ENCODE measurements around the gene SDCCAG8.

SDCCAG8 gene

DNA sequence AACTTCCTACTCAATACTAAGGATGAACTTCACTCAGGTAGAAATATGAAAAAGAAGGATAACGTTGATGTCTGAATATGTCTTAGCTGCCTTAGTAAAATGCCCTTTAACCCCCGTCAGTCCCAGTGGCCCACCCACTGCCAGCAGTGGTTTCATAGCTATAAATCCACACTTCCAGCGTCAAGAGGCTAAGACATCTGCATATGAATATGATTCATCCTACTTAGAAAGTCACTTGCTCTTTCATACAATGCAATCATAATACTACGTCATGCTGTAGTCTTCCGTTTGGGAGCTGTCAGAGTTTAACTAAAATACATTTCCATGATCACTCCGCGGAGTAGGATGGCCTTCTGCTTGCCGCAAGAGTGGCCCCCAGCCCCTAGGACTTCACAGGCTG, 247.3 kb downstream of the SDCCAG8 start:
- DNase-seq (ENCODE audit: low spot score): no peak

DNA sequence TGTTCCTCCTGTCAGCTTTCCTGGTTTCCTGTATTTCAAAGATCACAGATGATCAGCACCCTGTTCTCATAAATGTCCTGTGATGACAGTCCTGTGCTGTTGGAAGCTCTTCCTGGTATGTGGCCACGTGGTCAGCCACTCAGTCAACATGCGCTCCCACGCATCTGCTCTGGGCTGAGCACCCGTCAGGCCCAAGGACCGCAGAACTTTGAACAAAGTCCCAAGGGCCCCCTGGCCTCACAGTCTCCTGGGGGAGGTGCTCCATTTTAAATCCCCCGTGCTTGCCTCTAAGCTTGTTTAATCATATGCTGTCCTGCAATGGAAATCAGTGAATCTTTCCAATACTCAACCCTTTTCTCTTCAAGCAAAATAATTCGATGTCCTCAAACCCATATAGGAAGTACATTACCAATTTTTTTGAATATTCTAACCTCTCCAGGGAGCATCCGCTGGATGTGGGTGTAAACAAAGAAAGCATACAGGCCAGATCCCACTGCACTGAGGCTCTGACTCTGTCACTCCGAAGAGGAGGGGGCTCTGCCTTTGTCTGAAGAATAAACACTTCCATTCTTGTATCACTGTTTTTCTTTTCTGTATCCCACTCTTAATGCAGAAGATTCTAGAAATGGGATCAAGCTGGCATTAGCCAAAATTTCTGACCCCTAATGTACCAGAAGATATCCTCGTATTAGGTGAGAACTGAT, 250.3 kb downstream of the SDCCAG8 start:
- no peak for DNase-seq (ENCODE audit: low spot score)

DNA sequence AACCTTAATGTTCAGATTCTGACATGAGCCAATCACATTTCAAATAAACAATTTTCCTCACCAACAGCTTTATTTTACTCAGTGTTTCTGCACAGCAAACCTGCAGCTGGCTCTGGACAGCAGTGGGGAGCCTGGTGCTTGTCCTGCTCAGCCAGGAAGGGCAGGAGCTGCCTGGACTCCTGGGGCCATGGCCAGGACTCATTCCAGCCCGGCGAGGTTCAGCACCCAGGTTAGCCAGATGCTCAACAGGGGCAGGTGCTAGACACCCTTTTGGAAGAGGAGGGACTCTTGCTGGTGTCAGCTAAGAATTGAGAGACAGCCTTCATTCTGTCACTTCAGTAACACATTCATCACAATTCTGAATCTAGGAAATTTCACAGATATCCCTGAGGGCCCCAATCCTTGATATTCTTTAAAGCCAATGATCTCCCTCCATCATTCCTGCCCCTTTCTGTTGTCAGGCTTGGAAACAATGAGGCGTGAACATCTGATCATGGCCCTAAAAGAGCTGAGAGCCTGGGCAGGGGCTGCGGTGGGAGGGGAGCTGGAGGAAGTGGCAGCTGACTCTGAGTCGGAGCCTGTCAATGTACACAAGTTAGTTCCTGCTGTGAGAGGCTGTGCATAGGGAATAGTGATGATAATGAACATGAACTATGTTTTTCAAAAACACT, 251.3 kb downstream of the SDCCAG8 start:
- DNase-seq (ENCODE audit: low spot score): no peak

DNA sequence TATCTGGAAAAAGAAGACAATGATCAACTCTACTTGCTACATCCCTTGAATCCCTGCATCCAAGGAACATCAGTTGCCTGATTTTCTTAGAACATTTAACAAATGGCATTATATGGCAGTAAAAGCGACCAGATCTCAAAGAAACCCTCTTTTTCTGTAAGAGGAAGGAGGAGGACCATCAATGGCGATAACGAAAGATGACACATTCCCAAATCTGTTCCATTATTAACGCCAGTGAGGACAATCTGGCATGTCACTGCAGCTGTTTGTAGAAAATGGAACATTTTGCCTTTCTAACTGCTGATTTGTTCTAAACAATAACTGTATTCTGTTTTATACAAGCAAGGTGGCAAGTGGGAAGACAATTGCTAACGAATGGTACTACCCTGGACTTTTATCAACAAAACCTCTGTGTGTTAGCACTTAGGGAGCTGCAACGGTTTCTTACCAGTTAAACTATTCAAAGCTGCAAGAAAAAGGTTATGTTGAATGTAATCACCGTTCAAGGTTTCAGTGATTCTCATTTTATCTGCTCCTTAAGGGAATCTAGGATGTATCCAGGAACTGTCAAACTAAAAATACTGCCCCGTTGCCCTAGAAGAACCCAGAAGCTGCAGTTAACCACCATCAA, 251.9 kb downstream of the SDCCAG8 start:
- DNase-seq (ENCODE audit: low spot score): no peak

DNA sequence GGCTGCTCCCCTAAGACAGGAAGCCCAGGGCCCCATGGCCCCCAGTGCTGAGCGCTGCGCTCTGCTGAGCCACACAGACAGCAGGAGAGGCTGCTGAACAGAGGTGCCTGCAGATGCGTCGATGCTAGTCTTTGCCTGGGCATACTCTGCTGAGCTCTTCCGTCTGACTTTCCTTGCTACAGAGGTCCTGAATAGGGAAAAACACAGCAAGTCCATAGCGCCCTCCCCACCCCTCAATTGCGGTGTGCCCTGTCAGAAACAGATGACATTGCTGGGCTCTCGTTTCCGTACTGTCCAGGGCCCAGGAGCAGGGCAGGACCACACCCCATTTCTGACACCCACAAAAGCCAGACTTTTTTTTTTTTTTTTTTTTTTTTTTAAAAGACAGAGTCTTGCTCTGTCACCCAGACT, 252.5 kb downstream of the SDCCAG8 start:
- DNase-seq (ENCODE audit: low spot score): no peak

DNA sequence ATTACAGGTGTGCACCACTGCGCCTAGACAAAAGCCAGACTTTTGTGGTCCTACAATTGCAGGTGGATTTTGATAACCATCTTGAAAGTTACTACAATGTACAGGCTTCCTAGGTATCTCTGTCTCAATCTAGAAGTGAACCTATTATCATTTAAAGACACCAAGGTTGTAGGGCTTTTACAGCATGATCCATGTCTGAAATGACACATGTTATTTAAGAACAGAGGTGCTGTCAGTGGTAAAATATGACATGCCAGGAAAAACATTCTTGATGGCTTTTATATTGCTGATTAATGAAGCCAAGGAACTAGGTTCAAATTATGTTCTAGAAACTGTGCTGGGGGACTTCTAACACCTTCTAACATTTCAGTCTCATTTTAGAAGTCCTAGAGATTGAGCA, 253.1 kb downstream of the SDCCAG8 start:
- no peak for DNase-seq (ENCODE audit: low spot score)

DNA sequence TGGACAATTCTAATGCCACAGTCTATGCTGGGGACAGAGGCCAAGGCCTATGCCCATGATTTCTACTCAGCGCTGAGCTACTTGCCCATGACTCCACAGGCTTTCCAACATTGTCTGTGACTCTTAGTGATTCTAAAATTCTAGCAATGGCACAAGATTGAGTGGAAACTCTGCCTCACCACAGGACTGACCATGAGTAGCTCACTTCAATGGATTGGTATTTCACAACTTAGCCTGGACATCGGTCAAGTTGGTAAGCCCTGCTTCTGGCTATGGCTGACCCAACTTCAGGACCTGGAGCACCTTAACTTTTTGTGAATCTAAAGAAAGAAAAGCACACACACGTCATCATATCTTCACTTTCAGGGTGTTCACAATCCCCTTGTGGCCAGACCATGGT, 255.1 kb downstream of the SDCCAG8 start:
- DNase-seq (ENCODE audit: low spot score): no peak

- DNase-seq (ENCODE audit: low spot score): no peak
Observed at GRCh38 chr1:243513726-243514491, 258.1 kb downstream of the SDCCAG8 start.

DNA sequence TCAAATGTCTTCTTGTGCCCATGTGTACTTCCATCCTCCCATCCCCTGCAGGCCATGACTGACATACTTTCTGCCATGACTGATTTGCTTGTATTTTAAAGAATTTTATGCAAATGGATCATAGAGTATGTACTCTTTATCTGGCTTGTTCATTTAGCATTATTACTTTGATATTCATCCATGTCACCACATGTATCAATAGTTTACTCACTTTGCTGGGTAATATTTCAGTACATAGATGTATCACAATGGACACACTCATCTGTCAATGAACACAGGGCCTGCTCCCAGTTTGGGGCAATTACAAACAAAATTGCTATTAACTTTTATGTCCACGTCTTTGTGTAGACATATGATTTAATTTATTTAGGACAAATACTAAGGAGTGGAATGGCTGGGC, 259.1 kb downstream of the SDCCAG8 start:
- no peak for DNase-seq (ENCODE audit: low spot score)

DNA sequence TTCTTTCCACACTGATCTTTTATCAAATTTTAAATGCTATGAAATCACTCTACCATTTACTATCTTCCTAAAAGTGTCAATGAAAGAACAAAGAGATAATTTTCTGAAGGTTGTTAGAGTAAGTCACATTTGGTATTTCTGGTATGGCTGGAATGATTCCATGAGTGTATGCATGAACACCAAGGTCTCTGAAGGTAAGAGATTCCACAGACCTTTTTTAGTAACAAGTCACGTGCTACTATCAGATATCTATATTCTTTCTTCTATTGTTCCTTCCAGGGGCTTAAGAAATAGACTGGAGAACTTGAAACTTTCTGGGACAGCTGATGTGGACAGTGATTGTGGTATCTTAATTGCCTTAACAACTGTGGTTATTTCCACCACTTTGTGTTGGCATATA, 265.0 kb downstream of the SDCCAG8 start:
- DNase-seq (ENCODE audit: low spot score): no peak

GRCh38 chr1:243523766-243524165, 267.9 kb downstream of the SDCCAG8 start:
- no peak for DNase-seq (ENCODE audit: low spot score)

DNA sequence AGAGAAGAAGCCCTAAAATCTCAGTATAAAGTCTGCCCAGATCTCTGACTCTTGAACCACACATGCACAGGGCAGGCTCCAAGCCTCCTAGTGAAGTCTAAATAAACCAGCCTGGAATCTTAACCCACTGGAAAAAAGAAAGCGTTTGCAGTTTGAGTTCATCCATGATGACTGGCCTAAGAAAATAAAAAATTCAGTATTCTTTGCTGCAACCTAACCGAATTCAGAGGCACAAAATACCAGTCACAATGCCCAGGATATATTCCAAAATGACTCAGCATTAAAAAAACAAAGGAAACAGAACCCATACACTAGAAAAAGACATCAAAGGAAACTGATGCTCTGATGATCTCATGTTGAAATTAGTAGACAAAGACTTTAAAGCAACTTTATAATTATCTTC, 269.2 kb downstream of the SDCCAG8 start:
- DNase-seq (ENCODE audit: low spot score): no peak

DNA sequence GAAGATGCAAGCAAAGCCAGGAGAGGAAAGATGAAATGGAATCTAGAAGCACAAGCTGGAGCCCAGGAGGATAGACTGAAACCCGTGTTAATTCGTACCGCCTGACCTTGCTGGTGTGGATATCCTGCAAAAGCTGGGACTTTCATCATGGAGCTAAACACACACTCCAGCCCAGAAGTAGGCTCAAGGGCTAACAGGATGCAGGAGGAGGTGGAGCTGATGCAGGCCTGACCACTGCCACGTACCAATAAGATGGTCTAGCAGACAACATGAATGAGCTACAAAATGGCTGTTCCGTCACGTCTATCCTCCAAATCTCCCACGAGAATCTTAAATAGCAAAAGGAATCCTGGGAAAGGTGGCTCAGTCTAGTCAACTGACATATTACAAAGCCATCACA, 270.3 kb downstream of the SDCCAG8 start:
- DNase-seq (ENCODE audit: low spot score): no peak

GRCh38 chr1:243528459-243529121, 272.7 kb downstream of the SDCCAG8 start:
- DNase-seq (ENCODE audit: low spot score): no peak

- DNase-seq (ENCODE audit: low spot score): no peak
Observed at GRCh38 chr1:243529512-243529911, 273.7 kb downstream of the SDCCAG8 start.

GRCh38 chr1:243535014-243535413, 279.2 kb downstream of the SDCCAG8 start:
- no peak for DNase-seq (ENCODE audit: low spot score)

- DNase-seq (ENCODE audit: low spot score): no peak
Observed at GRCh38 chr1:243539636-243540035, 283.8 kb downstream of the SDCCAG8 start.

DNA sequence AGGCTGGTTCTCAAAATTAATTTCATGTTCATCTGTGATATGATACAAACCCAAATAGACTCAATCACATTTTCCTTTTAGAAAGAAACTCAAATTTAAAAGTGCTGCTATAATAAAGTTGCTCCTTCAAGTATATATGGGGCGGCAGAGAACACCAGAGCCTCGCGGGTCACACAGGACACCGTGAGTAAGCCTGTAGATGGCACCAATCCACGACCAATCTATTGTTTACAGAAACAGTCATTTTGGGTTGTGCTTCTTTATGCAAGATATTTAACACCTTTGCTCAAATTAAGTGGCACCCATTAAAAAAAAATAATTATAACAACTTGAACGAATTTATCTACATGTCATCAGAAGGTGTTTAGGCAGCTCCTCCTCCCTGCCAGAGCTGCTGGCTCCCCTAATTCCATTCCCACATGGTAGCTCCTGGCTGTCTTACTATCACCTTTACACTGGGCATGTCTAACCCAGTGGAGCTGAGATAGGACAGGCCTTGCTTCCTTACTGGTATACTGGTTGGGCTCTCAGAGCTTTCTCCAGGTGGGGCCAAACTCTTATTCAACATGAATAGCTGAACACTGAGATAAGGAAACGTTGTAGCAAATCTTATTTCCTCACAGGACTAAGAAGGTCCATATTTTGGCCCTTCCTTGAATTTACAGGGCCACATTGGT, 287.0 kb downstream of the SDCCAG8 start:
- no peak for DNase-seq (ENCODE audit: low spot score)

- no peak for DNase-seq (ENCODE audit: low spot score)
Observed at GRCh38 chr1:243543501-243543900, 287.7 kb downstream of the SDCCAG8 start.

GRCh38 chr1:243546457-243546856, 290.6 kb downstream of the SDCCAG8 start:
- no peak for DNase-seq (ENCODE audit: low spot score)

GRCh38 chr1:243547891-243548290, 292.1 kb downstream of the SDCCAG8 start:
- no peak for DNase-seq (ENCODE audit: low spot score)

DNA sequence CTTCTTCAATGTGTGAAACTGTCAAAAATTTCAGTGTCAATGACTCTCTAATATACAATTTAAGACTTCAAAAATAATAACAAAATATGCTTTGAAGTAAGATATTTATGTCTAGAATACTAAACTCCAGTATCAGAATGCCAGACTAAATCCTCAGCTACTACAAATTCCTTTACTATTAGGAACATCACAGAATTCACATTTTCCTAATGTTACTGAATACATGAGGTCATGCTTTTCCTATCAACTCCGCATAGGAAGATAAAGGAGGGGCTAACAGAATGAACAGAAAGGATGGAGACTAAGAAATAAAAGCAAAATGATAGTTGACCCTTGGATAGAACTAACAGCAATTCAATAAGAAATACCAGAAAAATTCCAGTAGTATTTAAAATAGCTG, 292.7 kb downstream of the SDCCAG8 start:
- DNase-seq (ENCODE audit: low spot score): no peak

All from hematopoietic multipotent progenitor cell treated with erythropoietin and hydrocortisone succinate and interleukin-3 and kit ligand, for 15 days (in vitro differentiated cells).